GM19239 (cell line): ENCODE results near the gene SLC1A6.
"Not testable (repeated sequence)": the region's sequence is repeated elsewhere in the genome, so short reads cannot be mapped to it uniquely, and the experiment has no call there.

Experiments
- DNase-seq: peaks from one replicate; pipeline ENCODE4 v3.0.0; 2011; ENCODE audit warnings: low spot score; ENCODE audit not compliant: insufficient read length
- FAIRE-seq: peaks from 2 replicates; lab custom pipeline; 2011; peaks lifted over from hg19 to GRCh38; lab: Jason Lieb, UNC

SLC1A6 gene

GRCh38 chr19:14961956-14962685, 17.5 kb downstream of the SLC1A6 start:
- DNase-seq, result no peak

GRCh38 chr19:14959263-14959662, 20.4 kb downstream of the SLC1A6 start:
- FAIRE-seq (no peak), DNase-seq (no peak)

More at GRCh38 chr19:14961956-14962685, 17.5 kb downstream of the SLC1A6 start:
- FAIRE-seq, result no peak

- FAIRE-seq (no peak), DNase-seq (no peak)
Observed at GRCh38 chr19:14957464-14957863, 22.2 kb downstream of the SLC1A6 start.

GRCh38 chr19:14954071-14954655, 25.5 kb downstream of the SLC1A6 start:
- DNase-seq (no peak), FAIRE-seq (no peak)

- FAIRE-seq, result no peak
- DNase-seq, result no peak
Observed at GRCh38 chr19:14952767-14953166, 26.9 kb downstream of the SLC1A6 start.

GRCh38 chr19:14950421-14950820, 29.2 kb downstream of the SLC1A6 start:
- FAIRE-seq (no peak), DNase-seq (no peak)

- FAIRE-seq, result no peak
- no peak for DNase-seq
Observed at GRCh38 chr19:14949876-14950275, 29.8 kb downstream of the SLC1A6 start.

- DNase-seq, FAIRE-seq: not testable (repeated sequence)
Observed at GRCh38 chr19:14949413-14949812, 30.3 kb downstream of the SLC1A6 start.

GRCh38 chr19:14944456-14944855, 35.2 kb downstream of the SLC1A6 start:
- FAIRE-seq, result no peak
- no peak for DNase-seq

- FAIRE-seq, result no peak
- DNase-seq, result no peak
Observed at GRCh38 chr19:14943601-14944000, 36.1 kb downstream of the SLC1A6 start.

GRCh38 chr19:14941189-14941588, 38.5 kb downstream of the SLC1A6 start, which contains the start of gene OR7C2:
TSS of gene OR7C2 (plus strand) at chr19:14941489. CDS start at chr19:14941489, 0 bp downstream.
- no peak for FAIRE-seq
- no peak for DNase-seq

- no peak for FAIRE-seq
Observed at GRCh38 chr19:14940266-14940665, 39.4 kb downstream of the SLC1A6 start.

GRCh38 chr19:14933506-14933905, 46.2 kb downstream of the SLC1A6 start:
- no peak for FAIRE-seq
- DNase-seq, result no peak

More at GRCh38 chr19:14940266-14940665, 39.4 kb downstream of the SLC1A6 start:
- DNase-seq, result no peak

- no peak for DNase-seq
- FAIRE-seq, result no peak
Observed at GRCh38 chr19:14916848-14917247, 62.8 kb downstream of the SLC1A6 start.

GRCh38 chr19:14915116-14915515, 64.5 kb downstream of the SLC1A6 start:
- DNase-seq, result no peak
- FAIRE-seq, result no peak

GRCh38 chr19:14906711-14907110, 73.0 kb downstream of the SLC1A6 start:
- FAIRE-seq (no peak), DNase-seq (no peak)

GRCh38 chr19:14901675-14902260, 77.9 kb downstream of the SLC1A6 start:
- no peak for DNase-seq
- FAIRE-seq, result no peak
